Measurements from ENCODE around the gene ACO1. TPM values are rescaled to one million over a fixed set of nuclear protein-coding genes. Genes with fewer than 3 reads are reported as not detected.
"Not testable (repeated sequence)": the region's sequence is repeated elsewhere in the genome, so short reads cannot be mapped to it uniquely, and the experiment has no call there.

ACO1 gene
- total RNA-seq, 4 donors from 2014 or later: 10.0 to 39.5 (median 24.9) TPM

DNA sequence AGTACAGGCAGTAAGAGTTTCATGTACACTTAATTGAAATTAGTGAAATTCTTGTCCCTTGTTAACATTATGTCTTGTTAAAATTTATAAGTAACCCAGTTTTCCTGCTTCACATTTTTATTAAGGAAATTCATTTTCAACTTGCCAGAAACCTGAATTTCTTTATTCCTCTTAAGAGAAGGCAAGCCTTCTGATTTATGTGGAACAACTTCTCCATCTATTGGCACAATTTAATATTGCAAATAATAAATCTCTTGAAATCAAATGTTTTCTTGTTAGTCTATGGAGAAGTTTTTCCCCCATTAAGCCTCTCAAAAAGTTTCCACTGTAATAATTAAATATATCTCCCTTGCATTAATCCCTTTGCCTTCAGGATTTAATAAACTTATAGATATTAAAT lies 33.8 kb upstream of the ACO1 start:
- H3K36me3 ChIP-seq: no peaks in the 10 kb centered on the region
- H3K4me1 ChIP-seq: no peaks in the 10 kb centered on the region
- H3K27ac ChIP-seq: no peak overlapping the region
- H3K27me3 ChIP-seq: no peaks in the 10 kb centered on the region
- intact Hi-C loops (cut with DNase I; ENCODE audit: low total_unique reads): no loop called here
- no peak overlapping the region for H3K4me3 ChIP-seq
- no peaks in the 10 kb centered on the region for H3K9me3 ChIP-seq
- TF ChIP-seq, protein P1, sequence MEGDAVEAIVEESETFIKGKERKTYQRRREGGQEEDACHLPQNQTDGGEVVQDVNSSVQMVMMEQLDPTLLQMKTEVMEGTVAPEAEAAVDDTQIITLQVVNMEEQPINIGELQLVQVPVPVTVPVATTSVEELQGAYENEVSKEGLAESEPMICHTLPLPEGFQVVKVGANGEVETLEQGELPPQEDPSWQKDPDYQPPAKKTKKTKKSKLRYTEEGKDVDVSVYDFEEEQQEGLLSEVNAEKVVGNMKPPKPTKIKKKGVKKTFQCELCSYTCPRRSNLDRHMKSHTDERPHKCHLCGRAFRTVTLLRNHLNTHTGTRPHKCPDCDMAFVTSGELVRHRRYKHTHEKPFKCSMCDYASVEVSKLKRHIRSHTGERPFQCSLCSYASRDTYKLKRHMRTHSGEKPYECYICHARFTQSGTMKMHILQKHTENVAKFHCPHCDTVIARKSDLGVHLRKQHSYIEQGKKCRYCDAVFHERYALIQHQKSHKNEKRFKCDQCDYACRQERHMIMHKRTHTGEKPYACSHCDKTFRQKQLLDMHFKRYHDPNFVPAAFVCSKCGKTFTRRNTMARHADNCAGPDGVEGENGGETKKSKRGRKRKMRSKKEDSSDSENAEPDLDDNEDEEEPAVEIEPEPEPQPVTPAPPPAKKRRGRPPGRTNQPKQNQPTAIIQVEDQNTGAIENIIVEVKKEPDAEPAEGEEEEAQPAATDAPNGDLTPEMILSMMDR (IDR thresholded peaks at IDR 0.05): peak in 3 of 4 experiments; percentile 28 to 36 (median 31)
- TF ChIP-seq POLR2A (IDR thresholded peaks at IDR 0.05): no peak
- no peak for DNase-seq

DNA sequence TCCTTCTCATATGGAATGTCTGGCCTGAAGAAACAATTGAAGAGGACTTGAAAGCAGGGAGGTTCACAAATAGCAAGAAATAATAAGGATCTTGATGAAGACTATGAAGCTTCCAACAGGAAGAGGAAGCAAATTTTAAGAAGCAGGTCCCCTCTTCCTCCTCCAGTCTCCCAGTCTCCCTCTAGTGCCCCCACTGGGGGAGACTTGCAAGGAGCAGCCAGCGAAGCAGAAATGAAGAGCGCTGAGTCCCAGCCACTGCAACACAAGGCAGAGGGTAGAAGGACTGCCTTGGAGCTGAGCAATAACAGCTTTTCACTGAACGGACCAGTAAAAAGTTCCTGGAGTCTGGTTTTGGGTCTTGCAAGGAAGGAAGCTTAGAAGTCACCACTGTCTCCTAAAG lies 32.6 kb upstream of the ACO1 start:
- DNase-seq: no peak
- Histone ChIP-seq H3K27ac (no peak overlapping the region), H3K9me3 (no peaks in the 10 kb centered on the region), H3K4me1 (no peaks in the 10 kb centered on the region), H3K36me3 (no peaks in the 10 kb centered on the region), H3K4me3 (no peak overlapping the region), H3K27me3 (no peaks in the 10 kb centered on the region)
- TF ChIP-seq, protein P1 (IDR thresholded peaks at IDR 0.05): no peak
- TF ChIP-seq POLR2A (IDR thresholded peaks at IDR 0.05): no peak
- intact Hi-C loops (cut with DNase I; ENCODE audit: low total_unique reads): no loop called here

DNA sequence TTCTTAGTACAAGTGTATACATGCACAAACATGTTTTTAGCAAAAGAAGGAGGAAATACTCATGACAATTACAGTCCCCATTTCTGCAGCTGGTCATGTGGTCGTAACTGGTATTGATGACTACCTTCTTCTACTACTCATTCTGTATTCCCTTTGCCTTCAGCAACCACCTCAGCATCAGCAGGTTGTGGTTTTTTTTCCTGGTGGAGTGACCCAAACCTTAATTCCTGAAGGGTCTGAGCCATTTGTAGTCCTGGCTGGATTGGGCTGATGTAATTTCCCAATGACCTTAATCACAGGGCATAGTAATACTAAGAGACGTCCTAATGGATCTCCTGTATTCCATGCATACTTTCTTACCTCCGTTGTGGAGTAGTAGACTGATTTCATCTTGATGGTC lies 31.0 kb upstream of the ACO1 start:
- H3K27me3 ChIP-seq; H3K4me1 ChIP-seq; H3K9me3 ChIP-seq; H3K36me3 ChIP-seq; H3K27ac ChIP-seq; DNase-seq; intact Hi-C loops (cut with DNase I; ENCODE audit: low total_unique reads); H3K4me3 ChIP-seq: not testable (repeated sequence)

DNA sequence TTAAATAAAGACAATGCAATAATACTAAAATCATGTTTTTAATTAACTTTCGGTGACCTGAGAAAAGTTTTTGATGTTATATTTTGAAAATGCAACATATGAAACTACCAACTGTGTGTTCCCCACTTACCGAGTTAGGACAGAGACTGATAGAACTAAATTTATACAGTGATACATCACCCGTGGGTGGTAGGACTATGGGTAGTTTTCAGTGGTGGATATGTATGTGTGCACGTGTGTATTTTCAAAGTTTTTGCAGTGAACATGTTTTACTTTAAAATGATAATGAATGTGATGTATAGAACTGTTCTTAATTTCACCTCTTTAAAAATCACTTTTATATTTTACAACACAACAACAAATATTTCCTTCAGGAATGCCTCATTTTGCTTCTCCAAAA lies 25.0 kb upstream of the ACO1 start:
- TF ChIP-seq POLR2A (IDR thresholded peaks at IDR 0.05): no peak
- TF ChIP-seq, protein P1 (IDR thresholded peaks at IDR 0.05): no peak
- no peaks in the 10 kb centered on the region for H3K9me3 ChIP-seq
- no peaks in the 10 kb centered on the region for H3K36me3 ChIP-seq
- intact Hi-C loops (cut with DNase I; ENCODE audit: low total_unique reads): no loop called here
- no peak overlapping the region for H3K27ac ChIP-seq
- no peaks in the 10 kb centered on the region for H3K4me1 ChIP-seq
- no peaks in the 10 kb centered on the region for H3K27me3 ChIP-seq
- no peak for DNase-seq
- H3K4me3 ChIP-seq: no peak overlapping the region

DNA sequence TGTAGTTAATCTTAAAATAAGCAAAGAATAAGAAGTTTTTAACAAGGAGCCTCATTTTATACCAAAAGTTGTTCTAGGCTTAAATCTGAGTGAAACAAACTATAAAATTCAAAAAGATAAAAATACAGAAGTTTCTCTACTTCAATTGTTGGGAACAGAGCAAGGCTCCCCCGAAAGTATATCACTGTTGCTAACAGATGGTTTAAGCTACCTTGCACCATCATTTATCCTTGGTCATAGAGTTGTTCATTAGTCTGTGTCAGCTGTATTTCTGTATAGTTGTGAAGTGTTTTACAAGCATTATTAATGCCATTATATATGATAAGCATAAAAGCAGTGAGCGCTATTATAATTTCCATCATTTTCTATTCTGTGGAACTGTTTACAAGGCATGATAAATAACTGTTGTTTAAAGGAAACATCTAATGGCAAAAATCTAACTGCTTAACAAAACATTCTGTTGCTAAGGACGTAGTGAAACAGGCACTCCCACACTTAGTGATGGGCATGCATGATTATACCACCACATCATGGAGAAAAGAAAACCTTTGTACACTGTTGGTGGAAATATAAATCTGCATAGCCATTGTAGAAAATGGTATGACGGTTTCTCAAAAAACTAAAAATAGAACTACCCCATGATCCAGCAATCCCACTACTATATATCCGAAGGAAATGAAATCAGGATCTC lies 23.3 kb upstream of the ACO1 start:
- Histone ChIP-seq H3K4me3 (no peak overlapping the region), H3K27me3 (no peaks in the 10 kb centered on the region), H3K27ac (no peak overlapping the region), H3K9me3 (no peaks in the 10 kb centered on the region), H3K36me3 (no peaks in the 10 kb centered on the region), H3K4me1 (no peaks in the 10 kb centered on the region)
- intact Hi-C loops (cut with DNase I; ENCODE audit: low total_unique reads): no loop called here
- DNase-seq: no peak
- TF ChIP-seq, protein P1 (IDR thresholded peaks at IDR 0.05): no peak
- no peak for TF ChIP-seq POLR2A (IDR thresholded peaks at IDR 0.05)

DNA sequence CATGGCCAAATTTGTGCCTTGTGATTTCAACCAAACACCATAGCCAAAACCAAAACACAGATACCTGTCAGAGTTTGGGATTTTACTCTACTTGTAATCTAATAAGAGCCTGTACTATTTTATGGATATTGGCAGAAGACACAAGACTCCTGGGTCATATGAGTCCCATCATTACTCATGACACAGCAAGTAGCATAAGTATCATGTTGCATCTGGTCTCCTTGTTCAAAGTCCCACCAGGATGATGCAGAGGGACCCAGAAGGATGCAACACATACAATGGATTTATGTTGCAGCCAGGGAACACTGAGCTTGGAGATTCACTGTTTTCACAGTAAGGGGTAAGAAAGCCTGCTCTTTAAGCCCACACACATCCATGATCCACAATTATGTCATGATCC lies 13.2 kb upstream of the ACO1 start:
- no peaks in the 10 kb centered on the region for H3K36me3 ChIP-seq
- H3K27me3 ChIP-seq: no peaks in the 10 kb centered on the region
- no peaks in the 10 kb centered on the region for H3K4me1 ChIP-seq
- no peak overlapping the region for H3K4me3 ChIP-seq
- no peak overlapping the region for H3K27ac ChIP-seq
- intact Hi-C loops (cut with DNase I; ENCODE audit: low total_unique reads): no loop called here
- no peaks in the 10 kb centered on the region for H3K9me3 ChIP-seq
- no peak for DNase-seq
- TF ChIP-seq, protein P1 (IDR thresholded peaks at IDR 0.05): no peak
- no peak for TF ChIP-seq POLR2A (IDR thresholded peaks at IDR 0.05)
